Activated CD4-positive, alpha-beta T cell treated with anti-CD3 and anti-CD28 coated beads, Interleukin-2, amount 50 U/mL, for 48 hours (primary cell): ENCODE measurements around the gene GHR.
"Not testable (repeated sequence)": the region's sequence is repeated elsewhere in the genome, so short reads cannot be mapped to it uniquely, and the experiment has no call there.

Experiments used
- DNase-seq, 2 experiments: peaks; one replicate each; pipeline ENCODE4 v3.0.0-alpha.2; 2020

Gene GHR

GRCh38 chr5:42572313-42572712 is 149.1 kb downstream of the GHR start:
- DNase-seq: no peak

- no peak for DNase-seq
These were observed 150.1 kb downstream of the GHR start for GRCh38 chr5:42573386-42573785.

GRCh38 chr5:42575914-42576313 is 152.7 kb downstream of the GHR start:
- not testable (repeated sequence) for DNase-seq

- not testable (repeated sequence) for DNase-seq
These were observed 155.7 kb downstream of the GHR start for GRCh38 chr5:42578901-42579300.

GRCh38 chr5:42579320-42579719 is 156.1 kb downstream of the GHR start:
- DNase-seq: no peak

- DNase-seq: no peak
These were observed 158.6 kb downstream of the GHR start for GRCh38 chr5:42581845-42582244.

- DNase-seq: no peak
These were observed 159.5 kb downstream of the GHR start for GRCh38 chr5:42582723-42583122.

GRCh38 chr5:42583322-42583721 is 160.1 kb downstream of the GHR start:
- DNase-seq: peak; percentile 8 to 21

GRCh38 chr5:42586625-42587024 is 163.4 kb downstream of the GHR start:
- DNase-seq: no peak

GRCh38 chr5:42587096-42587723 is 164.0 kb downstream of the GHR start:
- no peak for DNase-seq

- DNase-seq: no peak
These were observed 167.3 kb downstream of the GHR start for GRCh38 chr5:42590566-42590965.

GRCh38 chr5:42591015-42591414 is 167.8 kb downstream of the GHR start:
- no peak for DNase-seq

- DNase-seq: no peak
These were observed 169.3 kb downstream of the GHR start for GRCh38 chr5:42592401-42593140.

- no peak for DNase-seq
These were observed 170.4 kb downstream of the GHR start for GRCh38 chr5:42593591-42593990.

- no peak for DNase-seq
These were observed 172.4 kb downstream of the GHR start for GRCh38 chr5:42595597-42595996.

- DNase-seq: no peak
These were observed 173.6 kb downstream of the GHR start for GRCh38 chr5:42596817-42597216.

- no peak for DNase-seq
These were observed 174.2 kb downstream of the GHR start for GRCh38 chr5:42597318-42597937.

- DNase-seq: no peak
These were observed 175.1 kb downstream of the GHR start for GRCh38 chr5:42598311-42598710.

- DNase-seq: no peak
These were observed 175.9 kb downstream of the GHR start for GRCh38 chr5:42599106-42599505.

GRCh38 chr5:42600441-42600840 is 177.2 kb downstream of the GHR start:
- no peak for DNase-seq

- no peak for DNase-seq
These were observed 181.0 kb downstream of the GHR start for GRCh38 chr5:42604171-42604711.

- DNase-seq: no peak
These were observed 182.3 kb downstream of the GHR start for GRCh38 chr5:42605490-42605889.

GRCh38 chr5:42606464-42606869 is 183.2 kb downstream of the GHR start:
- no peak for DNase-seq

GRCh38 chr5:42611437-42611836 is 188.2 kb downstream of the GHR start:
- DNase-seq: no peak
